ENCODE data around the gene UBP1. TPM values are rescaled to one million over a fixed set of nuclear protein-coding genes. Genes with fewer than 3 reads are reported as not detected.

UBP1 gene
- total RNA-seq: 78.1 and 86.7 TPM in 2 replicates
- long read RNA-seq, partial matches to known transcripts: 1 of 3 reads
- long read RNA-seq, other reads (novel, unspliced or antisense): 2 of 3 reads

- H3K27ac Mint-ChIP-seq: peak within 1 kb of the TSS; percentile 98
- DNase-seq (ENCODE audit: low spot score, unreplicated experiment): peak; percentile 98
- H3K27me3 Mint-ChIP-seq: no peaks in the 10 kb centered on the region
- H3K4me3 Mint-ChIP-seq (ENCODE audit: low read depth): peak within 1 kb of the TSS; percentile 96
- no peak for TF ChIP-seq CTCF (IDR thresholded peaks at IDR 0.05; ENCODE audit: unreplicated experiment)
- H3K36me3 Mint-ChIP-seq (ENCODE audit: insufficient read depth): no peaks in the 10 kb centered on the region
- peaks cover 36% of the 10 kb centered on the region for H3K4me1 Mint-ChIP-seq (ENCODE audit: low read depth)
- no peaks in the 10 kb centered on the region for H3K9me3 Mint-ChIP-seq (ENCODE audit: low read depth)
Observed at GRCh38 chr3:33440328-33441224, at the start of gene UBP1. Gene UBP1, minus strand, starts transcription at chr3:33440405. Its CDS starts 557 bp downstream, at chr3:33439848.

GRCh38 chr3:33488683-33489082 lies 48.5 kb upstream of the UBP1 start:
- Mint-ChIP-seq H3K4me3 (ENCODE audit: low read depth) (no peak overlapping the region), H3K27ac (no peak overlapping the region), H3K36me3 (ENCODE audit: insufficient read depth) (no peaks in the 10 kb centered on the region), H3K27me3 (no peaks in the 10 kb centered on the region), H3K4me1 (ENCODE audit: low read depth) (peaks cover 1% of the 10 kb centered on the region), H3K9me3 (ENCODE audit: low read depth) (no peaks in the 10 kb centered on the region)
- no peak for TF ChIP-seq CTCF (IDR thresholded peaks at IDR 0.05; ENCODE audit: unreplicated experiment)
- DNase-seq (ENCODE audit: low spot score, unreplicated experiment): no peak

GRCh38 chr3:33488246-33488645 lies 48.0 kb upstream of the UBP1 start:
- no peaks in the 10 kb centered on the region for H3K36me3 Mint-ChIP-seq (ENCODE audit: insufficient read depth)
- no peaks in the 10 kb centered on the region for H3K9me3 Mint-ChIP-seq (ENCODE audit: low read depth)
- TF ChIP-seq CTCF (IDR thresholded peaks at IDR 0.05; ENCODE audit: unreplicated experiment): no peak
- H3K4me1 Mint-ChIP-seq (ENCODE audit: low read depth): peaks cover 1% of the 10 kb centered on the region
- H3K27ac Mint-ChIP-seq: no peak overlapping the region
- no peak overlapping the region for H3K4me3 Mint-ChIP-seq (ENCODE audit: low read depth)
- DNase-seq (ENCODE audit: low spot score, unreplicated experiment): no peak
- H3K27me3 Mint-ChIP-seq: no peaks in the 10 kb centered on the region

- H3K27ac Mint-ChIP-seq: no peak overlapping the region
- no peak for DNase-seq (ENCODE audit: low spot score, unreplicated experiment)
- TF ChIP-seq CTCF (IDR thresholded peaks at IDR 0.05; ENCODE audit: unreplicated experiment): no peak
- H3K4me1 Mint-ChIP-seq (ENCODE audit: low read depth): no peaks in the 10 kb centered on the region
- H3K36me3 Mint-ChIP-seq (ENCODE audit: insufficient read depth): peaks cover 10% of the 10 kb centered on the region
- no peaks in the 10 kb centered on the region for H3K27me3 Mint-ChIP-seq
- H3K9me3 Mint-ChIP-seq (ENCODE audit: low read depth): peaks cover 13% of the 10 kb centered on the region
- no peak overlapping the region for H3K4me3 Mint-ChIP-seq (ENCODE audit: low read depth)
Observed at GRCh38 chr3:33482111-33482521, 41.9 kb upstream of the UBP1 start.

GRCh38 chr3:33474896-33475295 lies 34.7 kb upstream of the UBP1 start:
- H3K4me3 Mint-ChIP-seq (ENCODE audit: low read depth): no peak overlapping the region
- TF ChIP-seq CTCF (IDR thresholded peaks at IDR 0.05; ENCODE audit: unreplicated experiment): no peak
- H3K36me3 Mint-ChIP-seq (ENCODE audit: insufficient read depth): peaks cover 3% of the 10 kb centered on the region
- H3K27ac Mint-ChIP-seq: no peak overlapping the region
- no peak for DNase-seq (ENCODE audit: low spot score, unreplicated experiment)
- no peaks in the 10 kb centered on the region for H3K27me3 Mint-ChIP-seq
- no peaks in the 10 kb centered on the region for H3K4me1 Mint-ChIP-seq (ENCODE audit: low read depth)
- H3K9me3 Mint-ChIP-seq (ENCODE audit: low read depth): peaks cover under 1% of the 10 kb centered on the region

Measured in progenitor cell of endocrine pancreas (in vitro differentiated cells).